Mucosa of gallbladder (tissue), 1 donor: ENCODE measurements around the gene FIGN. TPM values are rescaled to one million over a fixed set of nuclear protein-coding genes. Genes with fewer than 3 reads are reported as not detected.

Experiments used
- DNase-seq: peaks from one replicate; pipeline ENCODE4 v3.0.0-alpha.2; 2020; ENCODE audit warnings: low spot score
- total RNA-seq: library from RNA; stranded (reverse); gene quantifications from one replicate; pipeline ENCODE4 v1.2.1, GENCODE V29; 2021
- donor health status: DM: no; HTN: no; CAD: no.

The FIGN gene
- total RNA-seq, 1 donor from 2014 or later = 5.9 TPM

- no peak for DNase-seq
These were observed 803 bp upstream of the FIGN start for GRCh38 chr2:163736433-163737189.

DNA sequence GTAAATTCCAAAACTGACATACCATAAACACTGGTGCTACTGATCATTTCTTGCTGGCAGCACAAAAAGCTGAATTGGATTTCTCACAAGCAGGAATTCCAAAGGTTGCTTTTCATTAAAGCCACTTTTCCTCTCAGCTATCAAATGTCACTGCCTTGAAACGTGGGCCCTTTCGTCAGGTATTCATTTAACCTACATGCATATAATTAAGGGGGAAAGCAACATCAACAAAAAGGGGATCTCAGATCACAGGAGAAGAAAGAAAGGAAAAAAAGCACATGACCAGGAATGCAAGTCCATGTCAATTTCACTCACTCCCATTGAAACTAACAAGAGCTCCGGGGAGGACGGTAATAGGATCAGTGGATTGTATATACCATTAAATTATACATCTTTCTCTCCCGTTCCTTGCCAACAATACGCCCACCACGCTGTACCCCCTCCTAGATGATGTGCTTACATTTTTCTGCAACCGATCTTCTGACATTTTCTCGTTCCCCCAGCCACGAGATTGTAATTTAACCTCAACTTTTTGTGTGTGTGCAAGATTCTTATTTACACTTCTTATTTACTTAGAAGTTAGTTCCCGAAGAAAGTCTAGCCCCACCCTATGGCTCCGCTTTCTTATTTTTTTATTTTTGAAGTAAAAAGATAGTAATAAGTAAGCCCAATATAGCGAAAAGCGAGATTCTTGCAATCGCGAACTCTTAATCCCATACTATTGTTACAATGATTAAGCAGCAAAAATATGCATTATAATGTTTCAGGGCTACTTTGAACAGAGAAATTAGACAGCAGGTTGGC, 725 bp downstream of the FIGN start:
- no peak for DNase-seq

DNA sequence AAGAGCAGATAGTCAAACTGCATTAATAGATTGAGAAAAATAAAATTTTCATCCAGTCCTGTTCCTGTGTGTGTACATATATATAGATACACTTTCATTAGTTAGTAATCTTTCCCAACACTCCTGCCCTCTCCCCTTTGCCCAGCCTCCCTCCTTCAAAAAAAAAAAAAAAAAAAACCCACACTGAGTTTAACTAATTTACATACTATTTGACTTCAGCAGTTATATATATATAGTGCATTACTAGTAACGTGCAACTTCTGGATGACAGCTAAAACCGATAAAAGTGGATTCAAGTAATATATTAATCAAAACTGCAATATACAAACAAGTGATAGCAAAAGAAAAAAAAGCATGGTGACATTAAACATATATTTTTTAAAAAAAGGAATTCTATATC, 1.4 kb downstream of the FIGN start:
- DNase-seq = no peak

- DNase-seq = no peak
These were observed 1.9 kb downstream of the FIGN start for GRCh38 chr2:163733956-163734355.

- DNase-seq = no peak
These were observed 2.4 kb downstream of the FIGN start for GRCh38 chr2:163733301-163733938.

GRCh38 chr2:163732727-163733126, 3.1 kb downstream of the FIGN start:
- no peak for DNase-seq

GRCh38 chr2:163731735-163732134, 4.1 kb downstream of the FIGN start:
- no peak for DNase-seq

GRCh38 chr2:163730556-163730955, 5.3 kb downstream of the FIGN start:
- no peak for DNase-seq

DNA sequence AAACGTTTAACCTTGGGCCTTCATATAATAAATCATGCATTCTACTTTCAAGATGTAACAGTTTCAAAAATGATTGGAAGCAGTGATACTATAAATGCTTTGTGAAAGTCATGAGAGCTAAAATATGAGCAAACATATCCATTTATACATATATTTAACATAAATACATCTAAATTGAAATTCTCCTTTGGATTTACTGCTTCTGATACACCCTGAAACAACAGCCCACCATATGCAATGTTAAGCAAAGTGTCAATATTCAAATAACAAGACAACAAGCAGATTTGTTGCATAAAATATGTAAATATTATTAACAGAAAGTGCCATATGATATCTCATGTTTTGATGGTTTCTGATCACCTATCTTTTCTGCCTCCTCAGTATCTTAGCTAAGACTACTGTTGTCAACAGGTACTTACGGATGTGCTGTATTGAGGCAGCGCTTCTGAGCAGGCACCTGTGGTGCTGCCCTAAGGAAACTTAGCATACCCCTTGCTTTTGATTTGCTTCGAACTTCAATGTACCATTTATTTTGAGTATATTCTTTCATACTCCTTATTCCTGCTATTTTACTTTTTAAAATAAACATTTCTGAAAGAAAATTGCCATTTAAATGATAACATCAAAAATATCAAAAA, 6.1 kb downstream of the FIGN start:
- no peak for DNase-seq

GRCh38 chr2:163723881-163724280, 11.9 kb downstream of the FIGN start:
- DNase-seq = no peak

GRCh38 chr2:163723348-163723747, 12.5 kb downstream of the FIGN start:
- DNase-seq = no peak

- no peak for DNase-seq
These were observed 16.5 kb downstream of the FIGN start for GRCh38 chr2:163719331-163719730.

- no peak for DNase-seq
These were observed 17.7 kb downstream of the FIGN start for GRCh38 chr2:163717993-163718680.

DNA sequence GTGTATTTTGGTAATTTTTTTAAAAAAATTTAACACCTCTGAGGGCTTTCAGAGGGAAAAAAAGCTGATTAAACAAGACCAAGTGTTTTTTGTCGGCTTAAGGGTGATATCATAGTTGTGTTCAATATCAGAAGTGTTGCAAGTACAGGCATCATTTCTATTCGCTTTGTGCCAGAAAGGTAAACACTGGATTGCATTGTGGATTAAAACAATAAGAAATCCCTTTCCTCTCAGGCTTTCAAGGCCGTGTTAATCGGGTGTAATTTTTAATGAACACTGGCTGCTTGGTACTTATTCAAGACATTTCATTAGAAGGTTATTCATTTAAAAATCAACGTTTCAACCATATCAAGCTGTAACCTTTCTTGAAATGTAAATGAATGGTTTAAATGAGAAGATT, 18.3 kb downstream of the FIGN start:
- DNase-seq = no peak

DNA sequence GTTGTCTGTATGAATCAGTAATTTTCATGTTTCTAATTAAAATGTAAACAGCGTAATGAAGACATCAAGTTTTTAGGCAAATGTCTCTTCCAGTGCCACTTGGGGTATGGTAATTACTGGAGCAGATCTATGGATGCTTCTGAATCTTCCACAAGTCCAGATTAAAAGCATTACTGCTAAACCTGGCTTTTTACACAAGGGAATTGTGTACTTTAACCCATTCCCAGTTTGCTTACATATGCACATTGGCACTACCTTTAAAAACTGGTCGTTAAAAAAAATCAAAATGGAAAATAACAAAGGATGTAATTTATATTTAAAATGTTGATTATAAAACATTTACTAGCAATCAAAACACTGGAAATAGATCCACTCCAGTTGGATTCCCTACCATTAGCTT, 19.7 kb downstream of the FIGN start:
- DNase-seq = no peak

DNA sequence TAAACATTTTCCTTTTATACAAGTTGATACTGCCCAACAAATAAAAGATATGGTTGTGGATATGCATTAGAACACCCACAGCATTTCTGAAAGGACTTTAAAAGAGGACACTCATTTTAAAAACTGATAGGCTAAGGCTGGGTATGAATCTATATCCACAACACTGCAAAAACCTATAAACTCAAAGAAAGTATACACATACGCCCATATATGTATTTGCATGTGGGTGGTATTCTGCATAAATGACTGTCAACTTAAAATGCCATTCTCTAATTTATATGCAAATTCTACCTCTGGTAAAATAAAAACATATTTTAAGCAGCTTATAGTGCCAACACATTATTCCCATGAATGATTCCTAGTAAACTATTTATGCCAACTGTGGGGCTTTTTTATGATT, 20.1 kb downstream of the FIGN start:
- DNase-seq = no peak

DNA sequence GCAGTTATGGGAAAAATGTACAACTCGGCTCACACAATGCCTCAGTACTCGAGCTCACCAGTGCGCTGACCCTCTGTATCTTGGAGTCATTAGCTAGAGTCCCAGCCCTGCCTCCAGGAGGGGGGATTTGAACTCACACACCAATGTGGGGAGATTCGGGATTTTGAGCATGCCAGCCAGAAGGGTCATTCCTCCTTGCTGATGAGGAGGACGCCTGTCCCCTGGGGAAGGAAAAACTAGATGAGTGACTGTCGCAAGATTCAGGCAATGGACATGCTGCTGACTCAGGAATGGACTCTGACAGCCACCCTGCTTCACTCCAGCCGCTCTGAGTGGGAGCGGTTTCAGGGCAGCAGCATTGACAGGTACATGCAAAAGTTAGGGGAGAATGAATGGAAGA, 20.6 kb downstream of the FIGN start:
- no peak for DNase-seq

GRCh38 chr2:163713534-163714311, 22.1 kb downstream of the FIGN start:
- DNase-seq = no peak

DNA sequence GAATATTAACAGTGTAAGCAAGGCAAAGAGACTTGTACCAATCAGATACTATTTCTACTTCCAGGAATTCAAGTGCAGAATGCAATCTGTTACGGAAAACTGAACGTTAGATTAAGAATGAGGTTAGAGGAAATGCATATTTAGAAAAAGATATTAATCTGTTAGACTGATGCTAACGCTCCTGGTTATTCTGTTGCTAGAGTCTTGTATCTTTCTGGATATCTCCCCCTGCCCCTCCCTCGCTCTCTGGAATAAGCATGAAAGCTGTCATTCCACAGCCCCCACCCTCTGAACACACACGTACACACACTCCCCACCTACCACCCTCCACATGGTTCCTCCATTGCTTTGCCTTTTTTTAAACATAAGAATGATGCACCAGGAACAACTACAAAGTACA, 24.1 kb downstream of the FIGN start:
- DNase-seq = no peak

- DNase-seq = no peak
These were observed 24.6 kb downstream of the FIGN start for GRCh38 chr2:163711258-163711657.

DNA sequence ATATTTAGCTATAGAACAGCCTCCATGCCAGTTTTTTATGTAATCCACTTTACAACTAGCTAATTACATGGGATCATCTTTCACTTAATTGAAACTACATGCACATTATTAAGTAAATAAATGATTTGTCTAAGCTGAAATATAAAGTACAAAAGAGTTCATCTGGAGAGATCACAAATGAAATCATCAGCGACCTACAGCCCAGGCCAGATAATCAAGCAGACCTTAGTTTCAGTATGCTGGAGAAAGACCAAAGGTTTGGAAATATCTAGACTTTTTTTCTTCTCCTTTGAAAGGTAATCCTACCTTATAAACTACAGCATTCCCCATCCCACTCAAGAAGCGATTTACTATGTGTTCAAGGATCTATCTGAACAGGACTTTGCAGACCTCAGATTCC, 26.5 kb downstream of the FIGN start:
- DNase-seq = no peak
